Measurements from ENCODE around the gene OSCP1.

The OSCP1 gene

DNA sequence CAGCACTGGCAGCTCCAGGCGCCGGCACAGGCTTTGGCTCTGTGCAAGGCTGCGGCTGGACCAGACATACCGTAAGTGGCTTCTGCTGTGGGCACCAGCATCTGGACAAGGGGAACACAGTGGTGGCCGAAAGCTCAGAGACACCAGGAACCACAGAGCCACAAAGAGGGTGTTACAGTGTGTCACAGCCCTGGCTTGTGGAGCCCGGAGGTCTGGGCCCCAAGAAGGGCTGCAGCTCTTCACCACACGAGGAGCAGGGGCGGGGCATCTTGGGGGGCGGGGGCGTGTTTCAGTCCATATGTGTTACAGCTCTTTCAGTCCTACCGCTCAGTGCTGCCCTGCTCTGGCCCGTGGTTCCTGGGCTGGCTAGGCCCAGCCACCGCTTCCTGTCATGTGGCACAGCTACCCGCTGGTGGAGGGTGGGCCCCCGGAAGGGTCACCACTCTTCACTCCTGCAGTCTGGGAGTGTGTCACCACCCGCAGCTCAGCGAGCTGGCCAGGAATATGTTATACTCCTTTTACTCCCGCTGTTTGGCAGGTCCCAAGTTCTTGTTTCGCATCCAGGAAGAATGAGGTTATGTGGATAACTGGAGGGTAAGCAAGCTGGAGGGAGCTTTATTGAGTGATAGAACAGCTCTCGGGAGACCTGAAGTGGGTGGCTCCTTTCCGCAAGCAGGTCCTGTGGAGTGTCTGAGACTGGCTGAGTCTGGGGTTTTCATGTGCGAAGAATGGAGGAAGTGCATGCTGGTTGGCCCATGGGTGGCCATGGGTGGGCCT, 49.2 kb downstream of the OSCP1 start:
- DNase-seq: no peak

DNA sequence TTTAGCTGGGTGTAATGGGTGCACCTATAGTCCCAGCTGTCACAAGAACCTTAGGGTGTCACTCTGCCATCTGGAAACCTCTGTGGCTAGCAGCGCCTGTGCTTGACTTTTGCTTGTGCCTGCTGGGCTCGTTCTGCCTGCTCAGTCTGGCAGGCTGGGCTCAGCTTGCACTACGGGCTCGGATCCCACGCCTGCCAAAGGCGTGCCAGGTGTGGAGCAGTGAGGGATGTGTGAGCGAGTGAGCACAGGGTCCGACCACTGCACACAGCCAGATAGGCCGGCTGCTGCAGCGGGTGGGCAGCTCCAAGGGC, 49.8 kb downstream of the OSCP1 start:
- no peak for DNase-seq

DNA sequence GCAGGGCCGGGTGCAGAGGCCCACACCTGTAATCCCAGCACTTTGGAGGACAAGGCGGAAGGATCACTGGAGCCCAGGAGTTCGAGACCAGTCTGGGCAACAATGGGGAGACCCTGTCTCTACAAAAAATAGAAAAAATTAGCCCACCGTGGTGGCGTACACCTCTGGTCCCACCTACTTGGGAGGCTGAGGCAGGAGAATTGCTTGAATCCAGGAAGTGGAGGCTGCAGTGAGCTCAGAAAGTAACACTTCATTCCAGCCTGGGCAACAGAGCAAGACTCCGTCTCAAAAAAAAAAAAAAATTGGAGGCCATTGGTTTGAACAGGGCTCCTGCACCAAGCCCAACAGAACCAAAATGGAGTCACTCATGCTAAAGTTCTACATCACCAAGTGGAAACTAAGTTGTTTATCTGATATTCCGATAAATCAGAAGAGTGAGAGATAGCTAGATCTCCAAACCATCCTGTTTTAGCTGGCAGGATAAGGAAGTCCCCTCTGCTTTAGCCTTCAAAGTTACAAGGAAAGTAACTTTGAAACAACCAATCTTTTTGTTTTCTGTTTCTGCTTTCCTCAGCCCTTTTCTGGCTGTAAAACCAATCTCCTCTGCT, 51.8 kb downstream of the OSCP1 start:
- DNase-seq: no peak

DNA sequence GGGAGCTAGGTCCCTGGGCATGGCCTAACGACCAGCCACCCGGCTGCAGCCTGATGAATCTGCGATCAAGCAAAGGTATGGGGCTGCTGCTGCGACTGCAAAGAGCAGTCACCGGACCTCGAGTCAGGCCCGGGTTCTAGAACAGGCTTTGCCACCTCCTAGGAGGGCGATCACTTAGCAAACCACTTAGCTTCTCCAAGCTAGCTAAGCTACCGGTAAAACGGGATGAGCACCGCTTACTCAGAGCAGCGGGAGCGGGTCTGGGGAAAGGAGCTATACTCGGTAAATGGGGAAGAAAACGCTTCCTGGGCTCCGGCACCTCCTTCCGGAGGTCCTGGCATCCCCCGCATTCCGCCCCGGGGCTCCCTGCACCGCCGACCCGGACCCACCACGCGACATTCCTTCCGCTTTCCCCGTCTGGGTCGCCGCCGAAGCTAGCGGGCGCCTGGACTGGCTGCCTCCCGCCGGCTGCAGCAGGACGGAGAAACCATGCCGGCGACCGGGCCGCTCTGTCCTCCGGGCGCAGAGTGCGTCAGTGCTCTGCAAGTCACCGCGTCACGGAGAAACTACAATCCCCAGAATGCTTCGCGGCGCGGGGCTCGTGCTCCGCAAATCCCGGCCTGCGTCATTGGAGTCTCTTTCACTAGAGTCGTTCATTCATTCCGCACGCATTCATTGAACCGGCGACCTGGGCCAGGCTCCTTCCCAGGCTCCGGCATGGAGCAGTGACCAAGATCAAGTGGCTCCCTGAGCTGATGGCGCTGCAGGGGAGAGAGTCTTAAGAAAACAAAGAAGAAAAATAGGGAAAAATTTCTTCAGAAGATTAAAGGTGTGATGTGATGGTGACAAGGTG, 52.6 kb downstream of the OSCP1 start, which contains the start of gene LSM10:
LSM10 (minus strand) TSS at position 531 of the 853 bp plus-strand sequence. CDS start 3,779 bp downstream, outside the sequence.
- peak; percentile 89 for DNase-seq

DNA sequence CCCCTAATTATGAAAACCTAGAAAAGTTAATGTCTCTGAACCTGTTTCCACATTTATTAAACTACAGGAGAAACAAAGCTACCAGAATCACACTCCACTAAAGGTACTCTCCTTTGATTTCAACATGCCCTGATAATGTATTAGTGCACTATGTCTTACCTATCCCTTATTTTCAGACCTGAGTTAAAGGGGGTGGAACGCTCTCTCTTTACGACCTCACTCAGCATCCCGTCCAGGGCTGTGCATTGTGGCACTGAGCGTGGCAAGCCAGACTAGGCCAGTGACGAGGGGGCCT, 53.2 kb downstream of the OSCP1 start:
- no peak for DNase-seq

DNA sequence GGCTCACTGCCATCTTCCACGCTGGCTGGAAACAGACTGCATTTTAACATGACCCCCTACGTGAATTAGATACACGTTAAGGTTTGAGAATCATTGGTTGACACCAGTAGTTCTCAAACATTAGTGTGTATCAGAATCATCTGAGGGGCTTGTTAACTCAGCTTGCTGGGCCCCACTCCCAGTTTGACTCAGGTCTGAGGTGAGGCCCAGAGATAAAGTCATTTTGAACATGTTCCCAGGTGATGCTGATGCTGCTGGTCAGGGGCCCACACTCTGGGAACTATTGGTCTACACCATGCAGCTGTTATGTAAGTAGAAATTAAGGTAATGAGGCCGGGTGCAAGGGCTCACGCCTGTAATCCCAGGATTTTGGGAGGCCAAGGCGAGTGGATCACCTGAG, 53.9 kb downstream of the OSCP1 start:
- DNase-seq: no peak

DNA sequence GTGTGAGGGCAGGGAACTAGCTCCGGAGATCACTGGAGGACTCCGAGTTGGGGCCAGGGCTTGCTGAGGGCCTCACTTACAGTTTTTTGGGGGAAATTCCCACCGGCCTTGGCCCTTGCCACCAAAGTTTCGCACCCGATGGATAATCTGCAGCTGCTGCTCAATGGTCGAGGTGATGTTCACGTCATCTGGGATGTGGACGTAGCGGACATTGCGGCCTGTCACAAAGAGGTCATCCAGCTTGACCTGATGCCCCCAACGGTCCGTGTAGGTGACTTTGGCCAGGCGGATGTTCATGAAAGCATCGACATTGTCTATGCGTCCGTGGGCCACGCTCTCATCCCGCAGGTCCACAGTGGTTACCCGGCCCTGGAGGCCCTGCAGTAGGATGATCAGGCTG, 56.6 kb downstream of the OSCP1 start:
- no peak for DNase-seq

DNA sequence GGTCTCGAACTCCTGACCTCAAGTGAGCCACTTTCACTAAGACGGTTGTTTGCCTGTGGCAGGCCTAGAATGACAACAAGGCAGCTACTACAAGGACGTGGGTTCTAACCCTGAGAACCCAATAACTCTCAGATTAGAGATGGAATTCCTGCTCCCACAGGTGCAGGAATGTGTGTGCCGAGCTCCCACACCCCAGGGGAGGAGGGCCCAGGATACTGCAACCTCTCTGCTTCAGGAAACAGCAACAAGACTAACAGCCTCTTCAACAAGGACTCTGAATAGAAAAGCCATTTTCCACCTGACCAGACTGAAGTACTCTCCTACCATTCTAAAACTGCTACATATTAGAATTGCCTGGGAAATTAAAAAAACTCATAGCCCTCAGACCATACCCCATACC, 57.4 kb downstream of the OSCP1 start:
- no peak for DNase-seq

DNA sequence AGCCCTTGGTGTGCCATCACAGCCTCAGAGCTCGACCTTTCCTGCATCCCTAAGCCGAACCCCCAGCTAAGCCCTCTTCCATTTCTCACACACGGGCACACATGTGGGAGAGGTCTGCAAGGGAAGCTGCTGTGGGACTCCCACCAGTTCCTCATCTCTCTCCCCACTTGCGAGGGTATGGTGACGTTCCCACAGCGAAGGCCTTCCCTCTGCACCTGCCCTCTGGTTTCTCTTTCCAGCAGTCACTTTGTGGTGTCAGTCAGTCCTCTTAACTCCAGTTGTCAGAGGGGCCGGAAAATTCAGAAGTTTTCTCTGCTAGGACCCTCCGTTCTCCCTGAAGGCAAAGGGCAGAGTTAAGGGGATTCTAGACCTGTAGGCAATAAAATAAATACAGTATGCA, 59.0 kb downstream of the OSCP1 start:
- DNase-seq: no peak

DNA sequence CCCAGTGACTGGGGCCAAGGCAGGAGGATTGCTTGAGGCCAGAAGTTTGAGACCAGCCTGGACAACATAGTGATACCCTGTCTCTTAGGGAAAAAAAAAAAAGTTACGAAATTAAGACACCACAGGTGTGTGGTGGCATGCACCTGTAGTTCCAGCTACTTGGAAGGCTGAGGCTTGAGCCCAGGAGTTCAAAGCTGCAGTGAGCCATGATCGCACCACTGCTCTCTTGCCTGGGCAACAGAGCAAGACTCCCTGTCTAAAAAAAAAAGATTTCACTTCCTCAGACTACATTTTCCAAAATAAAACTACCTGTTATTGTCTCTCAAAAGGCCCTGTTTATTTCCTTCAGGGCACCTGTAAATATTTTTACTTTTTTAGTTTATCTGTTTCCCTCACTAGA, 59.8 kb downstream of the OSCP1 start:
- DNase-seq: no peak

DNA sequence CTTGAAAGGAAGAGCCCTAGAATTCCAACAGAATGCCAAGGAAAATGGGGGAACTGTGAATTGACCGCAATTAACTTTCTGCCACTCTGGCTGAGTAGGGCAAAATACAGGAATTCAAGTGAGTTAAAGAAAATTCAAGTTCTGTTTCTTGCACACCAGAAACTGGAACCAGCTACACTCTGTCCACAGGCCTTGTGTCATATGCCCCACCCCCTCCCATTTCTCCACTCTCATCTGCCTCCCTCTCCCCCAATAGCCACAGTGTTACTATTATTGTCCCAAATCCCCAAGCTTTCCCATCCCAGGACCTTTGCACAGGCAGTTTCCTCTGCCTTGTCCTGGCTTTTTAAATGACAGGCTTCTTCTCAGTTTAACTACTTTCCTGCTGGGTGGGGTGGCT, 60.3 kb downstream of the OSCP1 start:
- DNase-seq: no peak

DNA sequence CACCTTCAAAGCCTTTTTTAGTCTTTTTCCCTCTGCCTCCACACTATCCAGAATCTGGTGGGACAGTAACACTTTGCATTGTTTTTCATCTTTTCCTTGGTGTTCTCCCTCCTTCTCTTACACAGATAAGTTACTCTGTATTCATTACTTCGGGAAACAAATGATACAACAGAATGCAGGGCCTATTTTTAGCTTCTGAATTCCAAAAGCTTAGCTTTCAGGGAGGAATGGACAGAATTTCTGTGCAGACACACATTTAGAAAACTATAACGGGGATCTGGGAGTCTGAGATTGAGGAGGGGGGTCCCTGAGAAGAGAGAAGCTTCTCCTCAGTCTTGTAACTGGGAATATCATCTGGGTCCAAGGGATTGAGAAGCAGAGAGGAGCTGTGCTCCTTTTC, 61.0 kb downstream of the OSCP1 start:
- no peak for DNase-seq

DNA sequence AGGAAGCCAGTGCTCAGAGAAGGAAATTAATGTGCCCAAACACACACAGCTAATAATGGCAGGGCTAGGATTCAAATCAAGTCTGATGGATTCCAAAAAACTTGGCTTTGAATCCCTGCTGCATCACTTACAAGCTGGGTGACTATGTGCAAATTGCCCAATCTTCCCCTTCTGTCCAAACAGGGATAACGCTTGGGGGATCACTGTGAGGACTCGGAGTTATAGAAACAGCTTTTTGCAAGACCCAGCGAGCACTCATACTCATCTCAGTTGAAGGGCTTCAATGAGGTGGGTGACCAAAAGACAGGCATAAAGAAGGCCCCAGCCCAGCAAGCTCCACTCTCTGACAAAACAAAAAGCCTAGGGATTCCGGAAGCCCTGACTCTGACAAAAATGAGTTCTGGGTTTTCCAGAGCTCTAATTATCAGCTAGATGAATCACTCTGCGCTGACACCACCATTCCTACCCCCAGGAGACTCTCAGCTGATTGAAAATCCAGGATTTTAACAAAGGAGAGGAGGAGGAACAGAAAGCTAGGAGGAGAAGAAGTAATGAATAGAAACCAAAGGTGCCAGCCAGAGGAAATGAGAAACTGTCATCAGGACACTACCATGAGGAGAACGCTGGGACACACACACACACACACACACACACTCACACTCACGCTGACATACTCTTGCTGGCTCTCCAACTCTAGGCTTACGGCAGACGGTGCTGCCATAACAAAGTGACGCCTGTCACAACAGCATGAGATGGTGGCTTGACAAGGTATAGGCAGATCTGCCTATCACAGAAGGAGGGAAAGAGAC, 62.9 kb downstream of the OSCP1 start:
- DNase-seq: no peak

DNA sequence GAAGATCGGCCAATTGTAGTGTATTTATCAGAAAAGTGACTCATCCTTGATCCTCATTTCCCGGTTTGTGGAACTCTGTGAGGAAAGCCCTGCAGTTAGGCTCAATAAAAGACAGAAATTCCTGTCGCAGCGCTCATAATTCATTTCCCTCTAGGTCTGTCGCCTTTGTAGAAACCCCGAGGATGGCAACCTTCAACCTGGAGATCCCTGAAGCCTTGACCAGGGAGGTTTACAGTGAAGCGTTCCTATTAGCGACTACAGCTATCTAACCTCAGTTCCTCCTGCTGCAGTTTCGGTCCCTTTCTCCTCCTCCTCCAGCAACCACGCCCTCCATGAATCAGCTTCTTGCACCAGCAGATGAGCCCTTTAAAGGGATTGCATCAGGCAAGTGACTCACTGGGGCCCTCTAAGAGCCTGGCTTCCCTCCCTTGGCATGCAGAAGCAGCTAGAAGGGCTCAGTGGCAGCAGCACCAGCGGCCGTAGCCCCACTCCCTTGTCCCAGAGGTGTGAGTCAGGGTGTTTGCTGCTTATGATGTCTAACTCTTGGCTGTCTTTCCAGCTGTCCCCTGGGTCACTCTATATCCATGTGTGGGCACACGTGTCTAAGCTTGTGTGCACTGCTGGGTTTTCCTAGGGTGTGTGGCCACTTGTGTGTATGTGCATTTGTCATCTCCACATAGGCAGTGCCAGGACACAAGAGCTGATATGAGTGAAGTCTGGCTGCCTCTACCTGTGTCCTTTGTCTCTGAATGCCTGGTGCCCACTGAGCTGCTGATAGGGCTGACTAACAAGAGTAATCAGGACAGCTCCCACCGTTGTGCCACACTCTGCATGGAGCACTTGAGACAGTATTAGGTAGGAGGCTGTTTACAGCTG, 63.7 kb downstream of the OSCP1 start:
- DNase-seq: peak; percentile 73

DNA sequence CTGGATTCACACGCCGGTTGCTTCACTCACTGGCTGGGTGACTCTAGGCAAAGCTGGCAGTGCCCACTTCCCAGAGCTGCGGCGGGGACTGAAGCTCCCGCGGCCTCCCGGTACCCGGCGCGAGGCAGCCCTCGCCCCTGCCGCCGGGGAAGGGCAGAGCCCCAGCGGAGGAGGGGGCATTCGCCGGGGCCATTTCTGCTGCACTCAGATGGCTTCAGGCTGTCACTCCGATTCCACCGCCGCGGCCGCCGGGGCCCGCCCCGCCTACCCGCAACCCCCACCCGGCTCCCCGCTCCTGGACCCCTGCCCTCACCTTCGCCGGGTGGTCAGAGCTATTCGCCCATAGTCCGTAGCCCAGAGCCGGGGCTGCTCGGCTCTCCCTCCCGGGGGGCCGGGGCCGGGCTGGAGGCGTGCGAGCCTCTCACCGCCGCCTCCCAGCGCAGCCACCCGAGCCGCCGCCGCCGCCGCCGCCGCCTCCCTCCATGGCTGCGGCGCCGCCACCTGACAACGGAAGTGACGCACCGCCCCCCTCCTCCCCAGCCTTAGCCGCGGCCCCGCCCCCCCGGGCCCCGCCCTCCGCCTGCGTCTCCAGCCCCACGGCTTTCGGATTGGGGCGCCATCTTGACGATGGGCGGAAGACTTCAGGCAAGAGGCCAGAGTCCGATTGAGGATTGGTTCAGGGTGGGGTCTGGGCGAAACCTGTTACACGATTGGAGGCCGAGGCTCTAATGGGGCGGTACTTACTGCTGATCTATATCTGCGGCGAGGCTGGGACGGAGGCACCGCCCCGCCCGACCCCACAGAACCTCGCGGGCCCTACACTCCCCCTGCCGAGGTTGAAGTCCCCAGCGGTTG, 64.6 kb downstream of the OSCP1 start, which contains the start of gene STK40:
STK40 (minus strand) TSS at position 515 of the 855 bp plus-strand sequence. CDS start 24,592 bp downstream, outside the sequence.
- DNase-seq: peak; percentile 97

DNA sequence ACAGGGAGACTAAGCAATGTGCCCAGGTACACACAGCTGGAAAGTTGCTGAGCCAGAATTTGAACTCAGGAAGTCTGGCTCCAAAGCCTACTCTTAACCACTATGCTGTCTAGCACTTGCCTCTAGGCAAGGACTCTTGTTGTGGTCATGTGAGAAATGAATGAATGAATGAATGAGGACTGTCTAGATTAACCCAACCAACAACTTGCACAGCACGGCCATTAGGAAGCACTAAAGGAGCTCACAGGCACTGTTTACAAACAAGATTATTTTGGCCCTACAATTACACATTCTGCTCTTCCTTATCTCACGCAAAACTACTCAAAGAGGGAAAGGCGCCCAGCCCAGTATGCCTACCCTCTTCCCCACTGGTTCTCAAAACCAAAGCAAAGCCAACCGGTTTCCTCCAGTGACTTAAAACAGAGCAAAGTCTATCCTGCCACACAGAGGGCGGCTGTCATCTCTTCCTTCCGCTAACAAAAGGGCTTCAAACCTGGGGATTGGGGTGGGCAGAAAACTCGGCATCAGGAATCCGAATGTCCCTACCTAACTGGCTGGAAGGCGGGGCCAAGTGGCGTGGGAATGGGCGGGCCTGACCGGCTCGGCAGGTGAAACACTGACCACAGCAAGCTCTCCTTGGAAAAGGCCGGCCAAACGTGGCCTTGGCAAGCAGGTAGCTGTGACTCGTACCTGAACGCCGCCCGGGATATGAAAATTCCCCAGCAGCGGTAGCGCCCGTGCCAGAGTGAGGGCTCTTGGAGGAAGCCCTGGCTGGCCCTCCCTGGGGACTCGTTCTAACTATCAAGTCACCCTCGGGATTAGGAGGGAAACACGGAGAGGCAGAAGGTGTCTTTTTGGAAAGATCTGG, 65.5 kb downstream of the OSCP1 start:
- peak; percentile 48 for DNase-seq

DNA sequence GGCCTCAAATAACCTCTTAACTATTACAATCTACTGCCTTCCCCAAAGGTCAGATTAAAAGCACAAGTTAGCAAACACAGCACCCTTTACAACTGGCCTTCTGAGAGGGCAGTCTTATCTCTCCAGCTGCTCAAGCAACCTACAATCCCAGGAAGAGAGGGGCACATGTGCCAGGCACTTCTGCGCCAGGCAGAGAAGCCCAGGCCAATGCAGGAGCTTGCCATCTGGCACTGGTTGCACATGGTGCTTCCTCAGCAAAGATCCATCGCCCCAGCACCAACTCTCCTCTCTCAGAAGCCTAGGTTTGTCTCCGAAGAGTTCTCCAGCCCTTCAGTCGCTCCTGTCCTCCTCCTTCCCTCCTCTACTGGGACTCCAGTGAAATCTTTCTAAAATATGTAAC, 67.0 kb downstream of the OSCP1 start:
- DNase-seq: no peak

DNA sequence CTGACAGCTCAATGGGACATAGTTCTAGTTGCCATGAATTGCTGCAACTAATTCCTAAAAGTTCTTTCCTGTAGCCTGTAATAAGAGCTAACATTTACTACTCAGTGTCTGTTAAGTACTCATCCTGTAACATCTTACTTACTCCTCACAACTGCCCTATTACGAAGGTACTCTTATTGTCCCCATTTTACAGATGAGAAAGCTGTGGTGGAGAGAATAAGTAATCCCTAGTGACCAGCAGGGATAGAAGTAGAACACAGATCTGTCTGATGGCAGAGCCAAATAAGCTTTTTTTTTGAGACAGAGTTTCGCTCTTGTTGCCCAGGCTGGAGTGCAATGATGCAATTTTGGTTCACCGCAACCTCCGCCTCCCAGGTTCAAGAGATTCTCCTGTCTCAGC, 67.6 kb downstream of the OSCP1 start:
- DNase-seq: no peak

DNA sequence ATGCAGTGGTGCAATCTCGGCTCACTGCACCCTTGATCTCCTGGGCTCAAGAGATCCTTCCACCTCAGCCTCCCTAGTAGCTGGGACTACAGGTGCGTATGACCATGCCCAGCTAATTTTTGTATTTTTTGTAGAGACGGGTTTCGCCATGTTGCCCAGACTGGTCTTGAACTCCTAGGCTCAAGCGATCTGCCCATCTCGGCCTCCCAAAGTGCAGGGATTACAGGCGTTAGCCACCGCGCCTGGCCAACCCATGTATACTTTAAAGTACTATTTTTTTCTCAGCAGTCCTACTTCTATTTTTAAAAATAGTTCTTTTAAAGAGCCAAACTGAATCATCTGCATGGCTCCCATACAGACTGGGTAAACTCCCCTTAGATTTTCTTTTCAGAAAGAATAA, 68.0 kb downstream of the OSCP1 start:
- no peak for DNase-seq

DNA sequence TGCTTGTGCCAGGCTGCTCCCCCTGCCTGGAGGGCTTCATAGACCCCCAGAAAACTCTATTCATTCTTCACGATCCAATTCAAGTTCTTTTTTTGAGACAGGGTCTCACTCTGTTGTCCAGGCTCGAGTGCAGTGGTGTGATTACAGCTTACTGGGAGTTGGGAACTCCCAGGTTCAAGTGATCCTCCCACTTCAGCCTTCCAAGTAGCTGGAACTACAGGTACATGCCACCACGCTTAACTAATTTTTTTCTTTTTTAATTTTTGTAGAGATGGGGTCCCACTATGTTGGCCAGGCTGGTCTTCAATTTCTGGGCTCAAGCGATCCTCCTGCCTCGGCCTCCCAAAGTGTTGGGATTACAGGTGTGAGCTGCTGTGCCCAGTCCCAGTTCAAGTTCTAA, 68.8 kb downstream of the OSCP1 start:
- no peak for DNase-seq
